Measurements from ENCODE around the gene ZEB2.

DNA sequence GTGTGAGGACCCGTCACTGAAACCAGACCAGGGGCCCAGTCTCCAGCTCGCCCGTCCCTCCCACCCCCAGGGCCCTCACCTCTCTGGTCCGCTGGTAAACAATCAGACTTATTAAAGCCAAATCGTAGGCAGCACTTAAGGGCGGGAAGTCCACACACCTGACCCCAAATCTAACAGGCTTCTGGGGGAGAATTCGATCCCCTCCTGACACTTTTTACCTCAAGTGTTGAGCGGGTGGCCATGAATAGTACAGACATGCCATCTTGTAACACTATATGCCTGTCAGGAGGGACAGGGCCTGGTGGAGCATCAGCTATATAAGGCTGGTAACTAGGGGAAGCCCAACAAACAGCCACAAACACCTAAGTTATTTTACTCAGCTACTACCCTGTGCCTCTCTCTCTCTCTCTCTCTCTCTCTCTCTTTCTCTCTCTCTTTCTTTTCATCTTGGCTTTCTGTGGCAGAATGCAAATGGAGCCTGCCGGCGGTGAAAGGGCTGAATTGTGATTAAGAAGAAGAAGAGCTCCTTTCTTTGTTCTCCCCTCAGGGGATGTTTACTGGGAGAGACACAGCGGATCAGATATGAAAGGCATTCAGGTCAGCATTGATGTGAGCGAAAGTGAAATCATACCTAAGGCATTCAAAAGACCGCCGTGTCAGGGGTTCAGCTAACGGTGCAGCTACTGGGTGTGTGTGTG lies 9.5 kb downstream of the ZEB2 start:
- TF ChIP-seq, protein P1, sequence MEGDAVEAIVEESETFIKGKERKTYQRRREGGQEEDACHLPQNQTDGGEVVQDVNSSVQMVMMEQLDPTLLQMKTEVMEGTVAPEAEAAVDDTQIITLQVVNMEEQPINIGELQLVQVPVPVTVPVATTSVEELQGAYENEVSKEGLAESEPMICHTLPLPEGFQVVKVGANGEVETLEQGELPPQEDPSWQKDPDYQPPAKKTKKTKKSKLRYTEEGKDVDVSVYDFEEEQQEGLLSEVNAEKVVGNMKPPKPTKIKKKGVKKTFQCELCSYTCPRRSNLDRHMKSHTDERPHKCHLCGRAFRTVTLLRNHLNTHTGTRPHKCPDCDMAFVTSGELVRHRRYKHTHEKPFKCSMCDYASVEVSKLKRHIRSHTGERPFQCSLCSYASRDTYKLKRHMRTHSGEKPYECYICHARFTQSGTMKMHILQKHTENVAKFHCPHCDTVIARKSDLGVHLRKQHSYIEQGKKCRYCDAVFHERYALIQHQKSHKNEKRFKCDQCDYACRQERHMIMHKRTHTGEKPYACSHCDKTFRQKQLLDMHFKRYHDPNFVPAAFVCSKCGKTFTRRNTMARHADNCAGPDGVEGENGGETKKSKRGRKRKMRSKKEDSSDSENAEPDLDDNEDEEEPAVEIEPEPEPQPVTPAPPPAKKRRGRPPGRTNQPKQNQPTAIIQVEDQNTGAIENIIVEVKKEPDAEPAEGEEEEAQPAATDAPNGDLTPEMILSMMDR (IDR thresholded peaks at IDR 0.05; ENCODE audit: low read depth, low read length, missing input control), result peak; percentile 0
- TF ChIP-seq, protein P2, sequence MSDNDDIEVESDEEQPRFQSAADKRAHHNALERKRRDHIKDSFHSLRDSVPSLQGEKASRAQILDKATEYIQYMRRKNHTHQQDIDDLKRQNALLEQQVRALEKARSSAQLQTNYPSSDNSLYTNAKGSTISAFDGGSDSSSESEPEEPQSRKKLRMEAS (IDR thresholded peaks at IDR 0.05), result no peak
- TF ChIP-seq TAF1 (conservative IDR thresholded peaks at IDR 0.05), result no peak
